HepG2 (cell line): ENCODE results near the gene SUCLG2. TPM values are rescaled to one million over a fixed set of nuclear protein-coding genes. Genes with fewer than 3 reads are reported as not detected.

Experiments used
- BCL6 ChIP-seq: IDR thresholded peaks from 2 replicates; pipeline ENCODE4 v1.6.1; 2016; ENCODE audit warnings: missing genetic modification reagents, missing compliant biosample characterization
- CREM ChIP-seq, 2 experiments: sonication (generic) in 1 of 2; formaldehyde crosslinking in 1 of 2; IDR thresholded peaks; 2 replicates each; pipeline versions ENCODE4 v1.4.0 to v1.6.1; 2016 to 2020; ENCODE audit warnings: antibody characterized with exemption in 1 of 2, mild to moderate bottlenecking in 1 of 2, missing genetic modification reagents in 1 of 2
- EP300 ChIP-seq, 3 experiments: sonication (generic) in 1 of 3; formaldehyde crosslinking in 1 of 3; IDR thresholded peaks; 2 replicates each; pipeline versions ENCODE4 v1.5.1 to v1.6.1; 2011 to 2020; ENCODE audit warnings: low read depth in 2 of 3, low read length in 2 of 3, borderline replicate concordance in 1 of 3, improper control_type of control experiment in 1 of 3, mild to moderate bottlenecking in 1 of 3, missing genetic modification reagents in 1 of 3, moderate library complexity in 1 of 3
- FOXA1 ChIP-seq, 2 experiments: fragments of 450-650 bp in 1 of 2; sonication (generic) in 1 of 2; formaldehyde crosslinking in 1 of 2; IDR thresholded peaks; 2 replicates each; pipeline versions ENCODE4 v1.4.0 to v1.6.1; 2016 to 2020; ENCODE audit warnings: missing genetic modification reagents in 1 of 2
- GATAD2A ChIP-seq: IDR thresholded peaks from 2 replicates; pipeline ENCODE4 v1.6.1; 2016
- HDAC2 ChIP-seq: sonication (generic); formaldehyde crosslinking; IDR thresholded peaks from 2 replicates; pipeline ENCODE4 v1.4.0; 2020; ENCODE audit warnings: missing genetic modification reagents
- HNF4A ChIP-seq: sonication (generic); formaldehyde crosslinking; IDR thresholded peaks from 2 replicates; pipeline ENCODE4 v1.4.0; 2020; ENCODE audit warnings: missing genetic modification reagents
- ISL2 ChIP-seq: sonication (generic); formaldehyde crosslinking; IDR thresholded peaks from 2 replicates; pipeline ENCODE4 v1.5.0; 2020; ENCODE audit warnings: missing genetic modification reagents
- MED1 ChIP-seq: sonication (generic); formaldehyde crosslinking; IDR thresholded peaks from 2 replicates; pipeline ENCODE4 v1.4.0; 2020; ENCODE audit warnings: missing genetic modification reagents
- MIXL1 ChIP-seq: IDR thresholded peaks from 2 replicates; pipeline ENCODE4 v1.6.1; 2016
- MLX ChIP-seq: IDR thresholded peaks from 2 replicates; pipeline ENCODE4 v1.6.1; 2016
- PAXIP1 ChIP-seq: sonication (generic); formaldehyde crosslinking; conservative IDR thresholded peaks from 2 replicates; pipeline ENCODE4 v1.4.0; 2020; ENCODE audit warnings: mild to moderate bottlenecking, missing genetic modification reagents, moderate library complexity
- SALL1 ChIP-seq: sonication (generic); formaldehyde crosslinking; IDR thresholded peaks from 2 replicates; pipeline ENCODE4 v1.8.0; 2022; ENCODE audit warnings: mild to moderate bottlenecking, missing genetic modification reagents
- TBX2 ChIP-seq: sonication (generic); formaldehyde crosslinking; IDR thresholded peaks from 2 replicates; pipeline ENCODE4 v1.5.0; 2020; ENCODE audit warnings: missing genetic modification reagents, mild to moderate bottlenecking, borderline replicate concordance
- ZBTB20 ChIP-seq: sonication (generic); formaldehyde crosslinking; IDR thresholded peaks from 2 replicates; pipeline ENCODE4 v1.8.1; 2023; ENCODE audit warnings: missing genetic modification reagents, low read depth, mild to moderate bottlenecking, borderline replicate concordance
- polyA plus RNA-seq, 8 experiments: library from polyadenylated mRNA; depleted of rRNA in 3 of 8; stranded (reverse) in 7 of 8; unstranded in 1 of 8; fragments of >200 nt; fragmentation: Illumina TruSeq in 4 of 8; extraction: Trizol in 4 of 8; gene quantifications; 2 replicates each; pipeline versions ENCODE4 v1.2.1 to v1.2.3, GENCODE V29; 2011 to 2016; ENCODE audit warnings: low read depth in 4 of 8, missing spikeins in 1 of 8, mixed read lengths in 1 of 8; ENCODE audit not compliant: insufficient read depth in 1 of 8
- total RNA-seq, 5 experiments: library from RNA; depleted of rRNA; stranded (reverse); fragments of >200 nt; fragmentation: Illumina TruSeq; extraction: Trizol; gene quantifications; 2 replicates each; pipeline ENCODE4 v1.2.3, GENCODE V29; 2016; ENCODE audit warnings: low read depth in 1 of 5
- TF ChIP-seq, protein P1 (sequence below): sonication (generic); formaldehyde crosslinking; IDR thresholded peaks from 2 replicates; pipeline ENCODE4 v1.5.1; 2020; ENCODE audit warnings: missing genetic modification reagents, mild to moderate bottlenecking, borderline replicate concordance
- TF ChIP-seq, protein P2 (sequence below): sonication (generic); formaldehyde crosslinking; IDR thresholded peaks from 2 replicates; pipeline ENCODE4 v1.8.0; 2022; ENCODE audit warnings: mild to moderate bottlenecking, missing genetic modification reagents, borderline replicate concordance

Gene SUCLG2
- total and polyA plus RNA-seq, 2 of the 13 experiments (the other 11 are each of a cell fraction or from before 2014, with no cell fraction given), result 21.4 to 64.9 TPM

DNA sequence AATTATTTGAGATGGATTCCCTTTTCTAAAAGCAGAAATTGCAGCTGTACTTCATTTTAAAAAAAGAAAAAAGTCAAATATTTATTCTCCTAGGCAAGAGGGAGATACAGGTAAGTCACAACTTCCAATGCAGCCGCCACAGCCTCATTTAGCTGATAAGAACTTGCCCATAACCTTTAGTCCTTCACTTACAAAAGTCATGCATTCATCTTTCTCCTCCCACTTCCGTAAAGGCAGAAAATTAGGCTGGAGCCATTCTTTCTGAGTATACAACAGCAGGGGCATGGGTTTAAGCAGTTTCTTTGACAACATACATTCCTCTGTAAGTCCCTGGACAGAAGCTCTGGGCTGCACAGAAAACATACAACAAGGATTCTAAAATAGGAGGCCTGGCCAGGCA, 4.3 kb downstream of the SUCLG2 start (continued):
- peak; percentile 50; the same call in 1 of the 2 replicates for TF ChIP-seq TBX2 (CRISPR knock-in tag)
- peak; percentile 69; the same call in 1 of the 2 replicates for TF ChIP-seq HDAC2 (CRISPR knock-in tag)
- peak; percentile 29; the same call in 1 of the 2 replicates for TF ChIP-seq GATAD2A (CRISPR knock-in tag)
- 0 out of 2 replicates have a peak, but pooled peaks have one; percentile 42 for TF ChIP-seq ISL2 (CRISPR knock-in tag)
- TF ChIP-seq, protein P1, sequence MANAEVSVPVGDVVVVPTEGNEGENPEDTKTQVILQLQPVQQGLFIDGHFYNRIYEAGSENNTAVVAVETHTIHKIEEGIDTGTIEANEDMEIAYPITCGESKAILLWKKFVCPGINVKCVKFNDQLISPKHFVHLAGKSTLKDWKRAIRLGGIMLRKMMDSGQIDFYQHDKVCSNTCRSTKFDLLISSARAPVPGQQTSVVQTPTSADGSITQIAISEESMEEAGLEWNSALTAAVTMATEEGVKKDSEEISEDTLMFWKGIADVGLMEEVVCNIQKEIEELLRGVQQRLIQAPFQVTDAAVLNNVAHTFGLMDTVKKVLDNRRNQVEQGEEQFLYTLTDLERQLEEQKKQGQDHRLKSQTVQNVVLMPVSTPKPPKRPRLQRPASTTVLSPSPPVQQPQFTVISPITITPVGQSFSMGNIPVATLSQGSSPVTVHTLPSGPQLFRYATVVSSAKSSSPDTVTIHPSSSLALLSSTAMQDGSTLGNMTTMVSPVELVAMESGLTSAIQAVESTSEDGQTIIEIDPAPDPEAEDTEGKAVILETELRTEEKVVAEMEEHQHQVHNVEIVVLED (CRISPR knock-in tag), result no peak
- peak; percentile 68 for TF ChIP-seq HNF4A
- 0 out of 2 replicates have a peak, but pooled peaks have one; percentile 16 for TF ChIP-seq MED1 (CRISPR knock-in tag)
- peak; percentile 31; the same call in 1 of the 2 replicates for TF ChIP-seq MIXL1 (CRISPR knock-in tag)
- TF ChIP-seq MLX (CRISPR knock-in tag), result peak; percentile 18; the same call in 1 of the 2 replicates
- TF ChIP-seq FOXA1 (IDR thresholded peaks at IDR 0.05), result no peak
- peak; percentile 14; the same call in 1 of the 2 replicates for TF ChIP-seq FOXA1 (CRISPR knock-in tag; IDR thresholded peaks at IDR 0.05)
- TF ChIP-seq PAXIP1 (CRISPR knock-in tag), result peak; percentile 65
- TF ChIP-seq CREM (IDR thresholded peaks at IDR 0.05), result peak; percentile 34; the same call in 1 of the 2 replicates
- TF ChIP-seq CREM (CRISPR knock-in tag; IDR thresholded peaks at IDR 0.05), result no peak
- TF ChIP-seq ZBTB20 (CRISPR knock-in tag), result 0 out of 2 replicates have a peak, but pooled peaks have one; percentile 42
- TF ChIP-seq BCL6 (CRISPR knock-in tag), result peak; percentile 53; the same call in 1 of the 2 replicates
- TF ChIP-seq, protein P2, sequence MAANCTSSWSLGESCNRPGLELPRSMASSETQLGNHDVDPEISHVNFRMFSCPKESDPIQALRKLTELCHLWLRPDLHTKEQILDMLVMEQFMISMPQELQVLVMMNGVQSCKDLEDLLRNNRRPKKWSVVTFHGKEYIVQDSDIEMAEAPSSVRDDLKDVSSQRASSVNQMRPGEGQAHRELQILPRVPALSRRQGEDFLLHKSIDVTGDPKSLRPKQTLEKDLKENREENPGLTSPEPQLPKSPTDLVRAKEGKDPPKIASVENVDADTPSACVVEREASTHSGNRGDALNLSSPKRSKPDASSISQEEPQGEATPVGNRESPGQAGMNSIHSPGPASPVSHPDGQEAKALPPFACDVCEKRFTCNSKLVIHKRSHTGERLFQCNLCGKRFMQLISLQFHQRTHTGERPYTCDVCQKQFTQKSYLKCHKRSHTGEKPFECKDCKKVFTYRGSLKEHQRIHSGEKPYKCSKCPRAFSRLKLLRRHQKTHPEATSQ, result peak; percentile 46; the same call in 1 of the 2 replicates
- TF ChIP-seq EP300 (IDR thresholded peaks at IDR 0.05; ENCODE audit: low read depth in 2 of 2, low read length in 2 of 2), result peak in 1 of 2 experiments; percentile 77; a peak in 2 of 4 replicates
- no peak for TF ChIP-seq EP300 (CRISPR knock-in tag; IDR thresholded peaks at IDR 0.05; ENCODE audit: borderline replicate concordance)
- peak; percentile 53; the same call in 1 of the 2 replicates for TF ChIP-seq SALL1 (CRISPR knock-in tag)
